GM18951 (cell line): ENCODE results near the gene CCT7.

Source experiments
- POLR2A ChIP-seq: IDR thresholded peaks from 4 replicates; pipeline ENCODE4 v1.6.1; 2011; ENCODE audit warnings: mild to moderate bottlenecking; ENCODE audit not compliant: insufficient read length, insufficient read depth; ENCODE audit errors: extremely low read depth
- in situ Hi-C: fragments of 300-500 bp; cut with MboI; formaldehyde crosslinking; loops from one replicate; pipeline ENCODE4 v1.12.0; 2022; ENCODE audit warnings: low sequenced_read_pairs, mixed read lengths, inconsistent platforms; ENCODE audit not compliant: unreplicated experiment

CCT7 gene

DNA sequence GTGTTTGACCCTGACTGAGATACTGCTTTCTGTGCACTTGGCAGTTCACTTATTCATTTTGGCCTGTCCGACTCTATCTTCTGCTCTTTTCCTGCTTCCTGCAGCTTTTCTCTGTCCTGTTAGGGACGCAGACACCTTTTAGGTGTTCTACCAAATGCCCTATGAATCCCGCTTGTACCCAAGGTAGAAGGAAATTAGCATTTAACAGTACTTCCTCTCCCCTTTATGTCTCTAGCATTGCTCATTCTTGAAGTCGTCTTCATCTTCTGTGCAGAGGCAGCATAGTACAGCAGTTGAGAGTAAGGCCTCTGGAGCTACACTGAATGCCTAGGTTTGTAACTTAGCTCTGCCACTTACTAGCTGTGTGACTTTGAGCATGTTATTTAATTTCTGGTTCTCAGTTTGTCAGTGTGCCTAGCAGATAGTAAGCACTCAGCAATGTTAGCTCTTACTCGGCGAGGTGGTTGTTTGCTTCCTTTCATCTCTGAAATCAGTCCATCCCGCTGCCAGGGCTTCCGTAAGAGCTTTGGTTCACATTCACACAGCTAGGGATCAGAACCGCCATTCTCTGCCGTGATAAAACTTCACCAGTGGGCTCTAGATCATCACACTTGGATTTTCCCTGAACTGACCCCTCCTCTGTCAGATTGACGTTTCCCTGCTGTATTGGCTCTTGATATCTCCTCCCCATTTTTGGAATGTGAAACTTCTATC is 1.4 kb downstream of the CCT7 start:
- in situ Hi-C loops, result no loop called here
- TF ChIP-seq POLR2A, result no peak

- no peak for TF ChIP-seq POLR2A
- in situ Hi-C loops, result no loop called here
Measured at GRCh38 chr2:73237168-73237567, 3.1 kb downstream of the CCT7 start.

DNA sequence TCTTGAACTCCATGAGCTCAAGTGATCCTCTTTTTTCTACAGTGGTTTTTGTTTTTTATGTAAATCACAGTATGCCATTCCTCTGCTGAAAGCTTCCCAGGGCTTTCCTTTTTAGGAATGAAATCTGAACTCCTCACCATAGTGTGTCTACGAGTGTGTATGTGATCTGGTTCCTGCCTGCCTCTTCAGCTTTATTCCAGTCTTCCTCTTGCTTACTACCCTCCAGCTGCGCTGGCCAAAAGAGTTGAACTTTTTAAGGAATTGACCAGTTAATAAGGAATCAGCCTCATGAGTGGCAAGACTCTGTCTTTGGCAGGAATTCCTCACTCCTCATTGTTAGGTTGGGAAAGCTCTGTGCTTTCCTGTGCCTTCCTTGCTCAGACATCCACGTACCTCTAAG is 4.0 kb downstream of the CCT7 start:
- in situ Hi-C loops, result no loop called here
- TF ChIP-seq POLR2A, result no peak

- in situ Hi-C loops, result no loop called here
- TF ChIP-seq POLR2A, result no peak
Measured at GRCh38 chr2:73238976-73239375, 4.9 kb downstream of the CCT7 start.

DNA sequence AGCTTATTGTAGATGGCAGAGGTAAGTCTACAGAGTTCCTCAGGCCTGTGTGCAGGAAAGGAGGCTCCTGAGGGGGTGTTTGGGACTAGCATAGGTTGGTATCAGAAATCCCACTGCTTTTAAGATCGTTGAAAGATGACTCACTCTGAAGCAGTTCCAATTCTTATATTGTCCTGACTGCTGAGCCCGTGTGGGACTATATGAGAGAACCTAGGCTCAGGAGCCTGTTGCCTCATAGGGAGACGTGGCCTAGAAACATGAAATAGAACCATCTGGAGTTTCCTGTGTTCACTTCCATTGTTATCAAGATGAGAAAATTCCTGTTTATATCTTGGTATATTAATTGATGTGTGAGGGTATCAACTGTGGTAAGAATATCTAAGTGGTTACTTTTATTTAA is 5.7 kb downstream of the CCT7 start:
- in situ Hi-C loops, result no loop called here
- no peak for TF ChIP-seq POLR2A

- in situ Hi-C loops, result no loop called here
- no peak for TF ChIP-seq POLR2A
Measured at GRCh38 chr2:73243884-73244570, 9.9 kb downstream of the CCT7 start.

DNA sequence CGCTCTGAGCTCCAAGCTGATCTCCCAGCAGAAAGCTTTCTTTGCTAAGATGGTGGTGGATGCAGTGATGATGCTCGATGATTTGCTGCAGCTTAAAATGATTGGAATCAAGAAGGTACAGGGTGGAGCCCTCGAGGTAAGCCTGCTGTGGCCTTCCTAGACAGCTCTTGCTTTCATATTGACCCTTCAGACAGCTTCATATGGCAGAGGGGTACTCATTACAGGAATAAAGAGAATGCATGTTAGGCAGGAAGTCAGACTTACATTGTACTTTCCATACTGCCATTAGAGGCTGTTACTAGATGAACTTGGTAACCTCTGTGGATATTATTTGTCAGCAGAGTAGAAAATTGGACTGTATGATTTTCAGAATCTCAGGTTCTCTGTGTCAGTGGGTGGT is 10.5 kb downstream of the CCT7 start:
- TF ChIP-seq POLR2A, result no peak
- in situ Hi-C loops, result no loop called here

DNA sequence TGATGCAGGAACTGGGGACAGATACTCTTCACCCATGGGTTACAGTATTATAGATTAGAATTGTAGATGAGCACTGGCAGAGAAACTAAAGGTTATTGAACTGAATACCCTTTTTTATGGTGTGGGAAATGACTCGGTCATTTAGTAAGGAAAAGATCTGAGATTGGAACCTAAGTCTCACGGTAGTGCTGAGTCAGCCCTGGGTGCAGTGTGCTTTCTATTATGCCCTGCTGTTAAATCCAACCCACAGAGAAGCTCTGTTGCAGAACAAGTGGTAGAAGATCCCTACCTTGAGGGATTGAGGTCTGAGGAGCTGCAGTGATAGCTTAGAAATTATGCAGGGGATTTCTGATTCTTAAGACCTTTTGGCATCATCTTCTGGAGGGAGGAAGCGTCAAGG is 12.7 kb downstream of the CCT7 start:
- in situ Hi-C loops, result no loop called here
- no peak for TF ChIP-seq POLR2A

GRCh38 chr2:73249636-73250035 is 15.5 kb downstream of the CCT7 start:
- TF ChIP-seq POLR2A, result no peak
- in situ Hi-C loops, result no loop called here

- in situ Hi-C loops, result no loop called here
- no peak for TF ChIP-seq POLR2A
Measured at GRCh38 chr2:73250872-73251846, 17.1 kb downstream of the CCT7 start.

GRCh38 chr2:73252238-73253027 is 18.3 kb downstream of the CCT7 start:
- in situ Hi-C loops, result no loop called here
- no peak for TF ChIP-seq POLR2A

- in situ Hi-C loops, result no loop called here
- TF ChIP-seq POLR2A, result no peak
Measured at GRCh38 chr2:73253400-73253799, 19.3 kb downstream of the CCT7 start.

DNA sequence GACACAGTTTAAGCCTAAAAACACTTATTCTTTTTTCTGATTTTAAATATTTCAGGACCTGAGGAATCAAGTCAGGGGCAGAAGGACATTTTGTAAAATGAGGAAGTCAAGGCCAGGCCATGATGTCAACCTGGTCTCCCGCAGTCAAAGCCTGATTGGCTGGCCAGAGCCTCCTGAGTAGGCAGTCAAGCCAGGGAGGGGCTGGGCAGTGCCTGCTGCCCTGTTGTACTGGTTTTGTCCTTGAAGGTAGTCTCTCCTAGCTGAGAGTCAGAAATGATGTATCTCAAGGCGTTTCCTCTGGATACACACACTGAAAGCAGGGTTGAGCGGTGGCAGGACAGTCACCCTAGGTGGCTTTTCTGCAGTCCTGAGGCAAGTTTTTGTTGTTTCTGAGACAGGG is 19.8 kb downstream of the CCT7 start:
- no peak for TF ChIP-seq POLR2A
- in situ Hi-C loops, result no loop called here

DNA sequence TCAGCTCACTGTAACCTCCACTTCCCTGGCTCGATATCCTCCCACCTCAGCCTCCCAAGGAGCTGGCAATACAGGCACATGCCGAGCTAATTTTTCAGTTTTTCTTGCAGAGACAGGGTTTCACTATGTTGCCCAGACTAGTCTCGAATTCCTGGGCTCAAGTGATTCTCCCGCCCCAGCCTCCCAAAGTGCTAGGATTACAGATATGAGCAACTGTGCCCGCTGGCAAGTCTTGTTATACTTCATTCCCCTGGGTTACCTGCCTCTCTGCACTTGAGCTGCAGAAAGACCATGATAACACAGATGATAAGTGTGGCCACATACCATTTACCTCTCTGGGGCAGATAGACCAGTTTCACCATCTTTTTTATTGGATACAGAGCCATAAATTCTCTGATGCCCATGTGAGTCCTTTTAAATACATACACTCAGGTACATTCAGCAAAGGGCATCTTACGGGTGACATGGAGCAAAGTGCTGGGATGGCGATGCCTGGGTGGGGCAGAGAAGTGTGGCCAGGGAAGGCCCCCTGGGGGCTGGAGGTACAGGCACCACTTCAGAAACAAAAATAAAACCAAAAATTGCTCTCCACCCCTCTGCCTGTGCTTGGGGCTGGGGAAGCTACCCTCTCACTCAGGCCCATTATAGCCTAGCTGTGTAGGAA is 20.4 kb downstream of the CCT7 start:
- TF ChIP-seq POLR2A, result no peak
- in situ Hi-C loops, result no loop called here
